DOHH2 (cell line): ENCODE measurements around the gene SREBF1.

ENCODE experiments used
- CTCF ChIP-seq: fragments of 200-600 bp; sonication (generic); IDR thresholded peaks from one replicate; pipeline ENCODE4 v1.5.1; 2014; ENCODE audit warnings: antibody characterized with exemption, mild to moderate bottlenecking, low read depth, low read length; ENCODE audit not compliant: poor library complexity, severe bottlenecking
- EZH2phosphoT487 ChIP-seq: fragments of 200-600 bp; sonication (generic); IDR thresholded peaks from 2 replicates; pipeline ENCODE4 v1.6.1; 2017; ENCODE audit warnings: borderline replicate concordance, mild to moderate bottlenecking, antibody characterized with exemption, low read length, moderate library complexity, mixed read lengths

- TF ChIP-seq EZH2phosphoT487 (no peak), CTCF (no peak)
These were observed 28.2 kb upstream of the SREBF1 start for GRCh38 chr17:17865035-17865434.
